Activated naive CD4-positive, alpha-beta T cell treated with anti-CD3 and anti-CD28 coated beads, Interleukin-2, amount 50 U/mL, for 24 hours (primary cell): ENCODE results near the gene CC2D2B.
"Not testable (repeated sequence)": the region's sequence is repeated elsewhere in the genome, so short reads cannot be mapped to it uniquely, and the experiment has no call there.

Experiments
- H3K27ac Mint-ChIP-seq: one replicate; pipeline ENCODE4 v1.8.0; 2021; ENCODE audit warnings: mild to moderate bottlenecking, mixed read lengths
- H3K27me3 Mint-ChIP-seq: one replicate; pipeline ENCODE4 v1.8.0; 2021; ENCODE audit warnings: mixed read lengths
- H3K36me3 Mint-ChIP-seq: one replicate; pipeline ENCODE4 v1.8.0; 2021; ENCODE audit warnings: mixed read lengths
- H3K4me1 Mint-ChIP-seq: one replicate; pipeline ENCODE4 v1.8.0; 2021; ENCODE audit warnings: mixed read lengths
- H3K4me3 Mint-ChIP-seq: one replicate; pipeline ENCODE4 v1.8.0; 2021; ENCODE audit warnings: mild to moderate bottlenecking, mixed read lengths
- H3K9me3 Mint-ChIP-seq: one replicate; pipeline ENCODE4 v1.8.0; 2021; ENCODE audit warnings: mixed read lengths

Gene CC2D2B

GRCh38 chr10:96038476-96039387 is 131.0 kb downstream of the CC2D2B start:
- no peak overlapping the region for H3K4me3 Mint-ChIP-seq
- H3K4me1 Mint-ChIP-seq, result peaks cover 9% of the 10 kb centered on the region
- peaks cover 26% of the 10 kb centered on the region for H3K27me3 Mint-ChIP-seq
- H3K9me3 Mint-ChIP-seq, result no peaks in the 10 kb centered on the region
- peaks cover 7% of the 10 kb centered on the region for H3K36me3 Mint-ChIP-seq
- no peak overlapping the region for H3K27ac Mint-ChIP-seq

DNA sequence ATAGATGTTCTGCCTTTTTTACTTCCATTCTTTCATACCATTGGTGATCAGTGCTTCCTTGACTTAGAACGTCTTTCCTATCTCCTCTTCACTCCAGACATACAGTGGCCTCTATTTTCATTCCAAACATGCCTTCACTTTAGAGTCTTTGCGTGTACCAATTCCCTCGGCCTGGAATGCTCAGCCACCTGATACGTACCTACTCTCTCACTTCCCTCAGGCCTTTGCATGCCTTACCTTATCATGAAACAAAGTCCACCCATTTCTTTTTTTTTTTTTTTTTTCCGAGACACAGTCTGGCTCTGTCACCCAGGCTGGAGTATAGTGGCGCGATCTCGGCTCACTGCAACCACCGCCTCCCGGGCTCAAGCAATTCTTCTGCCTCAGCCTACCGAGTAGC is 133.4 kb downstream of the CC2D2B start:
- no peak overlapping the region for H3K4me3 Mint-ChIP-seq
- no peaks in the 10 kb centered on the region for H3K9me3 Mint-ChIP-seq
- peaks cover 12% of the 10 kb centered on the region for H3K36me3 Mint-ChIP-seq
- peaks cover 20% of the 10 kb centered on the region for H3K27me3 Mint-ChIP-seq
- no peak overlapping the region for H3K27ac Mint-ChIP-seq
- H3K4me1 Mint-ChIP-seq, result peaks cover 26% of the 10 kb centered on the region

- Mint-ChIP-seq H3K4me1 (peaks cover 43% of the 10 kb centered on the region), H3K27me3 (peaks cover 7% of the 10 kb centered on the region), H3K4me3 (peak within 1 kb of the TSS; percentile 97), H3K9me3 (no peaks in the 10 kb centered on the region), H3K27ac (peak within 1 kb of the TSS; percentile 96), H3K36me3 (peaks cover 14% of the 10 kb centered on the region)
These were observed 135.5 kb downstream of the CC2D2B start, which contains the start of gene CCNJ for GRCh38 chr10:96043033-96043892. Gene CCNJ (plus strand): TSS chr10:96043583. CDS start chr10:96044394, 811 bp downstream.

GRCh38 chr10:96043893-96044715 is 136.3 kb downstream of the CC2D2B start:
- Mint-ChIP-seq H3K36me3 (peaks cover 15% of the 10 kb centered on the region), H3K4me3 (peak overlapping the region; percentile 97), H3K4me1 (peaks cover 51% of the 10 kb centered on the region), H3K27ac (peak overlapping the region; percentile 60), H3K27me3 (no peaks in the 10 kb centered on the region), H3K9me3 (no peaks in the 10 kb centered on the region)

DNA sequence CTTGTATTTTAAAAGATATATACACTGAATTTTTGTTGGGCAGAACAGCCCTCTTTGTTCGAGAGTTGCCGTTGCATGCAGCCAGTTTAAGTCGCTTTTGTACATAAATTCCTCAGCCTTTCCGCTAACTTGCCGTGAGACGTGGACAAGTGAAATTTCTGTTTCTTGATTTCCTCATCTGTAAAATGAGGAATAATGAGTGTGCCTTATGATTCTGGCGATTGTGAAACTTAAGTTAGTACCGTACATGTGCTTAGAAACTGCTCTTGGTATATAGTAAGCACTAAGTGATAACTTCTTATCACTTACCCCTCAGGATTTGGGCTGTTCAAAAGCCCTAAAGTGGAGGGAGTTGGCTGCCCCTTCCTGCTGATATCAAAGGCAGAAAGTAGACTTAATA is 137.0 kb downstream of the CC2D2B start:
- Mint-ChIP-seq H3K9me3 (no peaks in the 10 kb centered on the region), H3K36me3 (peaks cover 19% of the 10 kb centered on the region), H3K4me1 (peaks cover 57% of the 10 kb centered on the region), H3K4me3 (peak overlapping the region; percentile 97), H3K27me3 (no peaks in the 10 kb centered on the region), H3K27ac (peak overlapping the region; percentile 81)

GRCh38 chr10:96046546-96046945 is 138.8 kb downstream of the CC2D2B start:
- Mint-ChIP-seq H3K27ac (no peak overlapping the region), H3K36me3 (peaks cover 19% of the 10 kb centered on the region), H3K4me1 (peaks cover 64% of the 10 kb centered on the region), H3K27me3 (no peaks in the 10 kb centered on the region), H3K4me3 (peak overlapping the region; percentile 97), H3K9me3 (no peaks in the 10 kb centered on the region)

DNA sequence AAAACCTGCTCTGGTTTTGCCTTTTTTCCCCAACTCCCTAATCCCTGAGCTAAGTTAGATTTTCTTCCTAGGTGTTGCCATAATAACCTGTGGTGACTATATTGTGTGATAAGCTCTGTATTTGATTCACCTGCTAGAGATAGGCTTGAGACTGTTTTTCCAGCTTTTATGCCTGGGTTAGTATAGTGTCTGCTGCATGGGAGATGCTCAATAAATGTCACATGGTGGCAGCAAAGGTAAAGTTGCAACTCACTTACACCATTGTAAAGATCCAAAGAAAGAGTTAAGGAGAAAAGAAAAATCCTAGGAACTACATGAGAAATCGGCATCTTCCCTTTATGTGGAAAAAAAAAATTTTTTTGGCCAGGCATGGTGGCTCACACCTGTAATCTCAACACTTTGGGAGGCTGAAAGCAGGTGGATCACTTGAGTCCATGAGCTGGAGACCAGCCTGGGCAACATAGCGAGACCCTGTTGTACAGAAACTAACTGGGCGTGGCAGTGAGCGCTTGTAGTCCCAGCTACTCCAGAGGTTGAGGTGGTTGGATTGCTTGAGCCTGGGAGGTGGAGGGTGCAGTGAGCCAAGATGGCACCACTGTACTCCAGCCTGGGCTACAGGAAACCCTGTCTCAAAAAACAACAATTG is 139.4 kb downstream of the CC2D2B start:
- Mint-ChIP-seq H3K27ac (no peak overlapping the region), H3K4me1 (peaks cover 69% of the 10 kb centered on the region), H3K36me3 (peaks cover 24% of the 10 kb centered on the region)

DNA sequence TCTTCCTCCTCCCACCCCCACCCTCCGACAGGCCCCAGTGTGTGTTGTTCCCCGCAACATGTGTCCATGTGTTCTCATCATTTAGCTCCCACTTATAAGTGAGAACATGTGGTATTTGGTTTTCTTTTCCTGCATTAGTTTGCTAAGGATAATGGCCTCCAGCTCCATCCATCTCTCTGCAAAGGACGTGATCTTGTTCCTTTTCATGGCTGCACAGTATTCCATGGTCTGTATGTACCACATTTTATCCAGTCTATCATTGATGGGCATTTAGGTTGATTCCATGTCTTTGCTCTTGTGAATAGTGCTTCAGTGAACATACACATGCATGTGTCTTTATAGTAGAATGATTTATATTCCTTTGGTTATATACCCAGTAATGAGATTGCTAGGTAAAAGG is 140.2 kb downstream of the CC2D2B start:
- Mint-ChIP-seq H3K4me1 (peaks cover 69% of the 10 kb centered on the region), H3K36me3 (peaks cover 29% of the 10 kb centered on the region)
- not testable (repeated sequence) for H3K27me3 Mint-ChIP-seq, H3K27ac Mint-ChIP-seq, H3K4me3 Mint-ChIP-seq, H3K9me3 Mint-ChIP-seq

More for the DNA sequence above, 139.4 kb downstream of the CC2D2B start:
- H3K9me3 Mint-ChIP-seq, result no peaks in the 10 kb centered on the region
- H3K27me3 Mint-ChIP-seq, result no peaks in the 10 kb centered on the region
- no peak overlapping the region for H3K4me3 Mint-ChIP-seq

DNA sequence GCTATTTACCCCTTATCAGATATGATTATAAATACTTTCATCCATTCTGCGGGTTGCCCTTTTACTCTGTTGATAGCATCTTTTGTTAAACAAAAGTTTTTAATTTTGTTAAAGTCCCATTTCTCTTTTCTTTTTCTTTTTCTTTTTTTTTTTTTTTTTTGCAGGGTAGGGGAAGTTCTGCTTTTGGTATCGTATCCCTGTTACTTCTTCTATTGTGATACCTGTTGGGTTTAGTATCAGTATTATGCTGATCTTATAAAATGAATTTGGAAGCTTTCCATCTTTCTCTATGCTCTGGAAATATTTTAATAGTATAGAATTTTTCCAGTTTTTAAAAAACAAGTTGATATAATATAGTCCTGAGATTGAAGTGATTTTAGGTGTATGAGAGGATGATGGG is 141.6 kb downstream of the CC2D2B start:
- H3K4me1 Mint-ChIP-seq, result peaks cover 74% of the 10 kb centered on the region
- H3K36me3 Mint-ChIP-seq, result peaks cover 32% of the 10 kb centered on the region
- H3K9me3 Mint-ChIP-seq, result no peaks in the 10 kb centered on the region
- no peak overlapping the region for H3K4me3 Mint-ChIP-seq
- no peaks in the 10 kb centered on the region for H3K27me3 Mint-ChIP-seq
- H3K27ac Mint-ChIP-seq, result no peak overlapping the region

DNA sequence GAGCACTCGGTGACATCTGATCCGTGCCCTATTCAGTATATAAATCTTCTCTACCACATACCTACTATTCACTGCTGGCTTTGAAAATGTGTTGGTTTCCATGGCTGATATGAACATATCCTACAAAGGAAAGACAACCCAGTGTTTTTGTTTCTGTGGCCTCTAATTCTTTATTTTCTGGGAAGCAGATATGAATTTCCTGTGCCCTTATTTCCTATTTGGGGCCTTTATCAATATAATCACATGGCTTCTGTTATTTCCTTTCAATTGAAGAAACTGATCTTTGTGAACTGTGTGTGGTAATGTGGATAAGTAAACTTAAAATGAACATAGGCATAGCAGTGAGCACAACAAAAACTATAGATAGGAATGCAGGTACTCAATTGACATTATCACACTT is 146.2 kb downstream of the CC2D2B start:
- Mint-ChIP-seq H3K36me3 (peaks cover 29% of the 10 kb centered on the region), H3K4me3 (no peak overlapping the region), H3K27me3 (no peaks in the 10 kb centered on the region), H3K27ac (no peak overlapping the region), H3K4me1 (peaks cover 32% of the 10 kb centered on the region), H3K9me3 (no peaks in the 10 kb centered on the region)

GRCh38 chr10:96056787-96057186 is 149.0 kb downstream of the CC2D2B start:
- no peaks in the 10 kb centered on the region for H3K9me3 Mint-ChIP-seq
- no peak overlapping the region for H3K4me3 Mint-ChIP-seq
- H3K27ac Mint-ChIP-seq, result no peak overlapping the region
- H3K4me1 Mint-ChIP-seq, result peaks cover 16% of the 10 kb centered on the region
- H3K36me3 Mint-ChIP-seq, result peaks cover 30% of the 10 kb centered on the region
- no peaks in the 10 kb centered on the region for H3K27me3 Mint-ChIP-seq

DNA sequence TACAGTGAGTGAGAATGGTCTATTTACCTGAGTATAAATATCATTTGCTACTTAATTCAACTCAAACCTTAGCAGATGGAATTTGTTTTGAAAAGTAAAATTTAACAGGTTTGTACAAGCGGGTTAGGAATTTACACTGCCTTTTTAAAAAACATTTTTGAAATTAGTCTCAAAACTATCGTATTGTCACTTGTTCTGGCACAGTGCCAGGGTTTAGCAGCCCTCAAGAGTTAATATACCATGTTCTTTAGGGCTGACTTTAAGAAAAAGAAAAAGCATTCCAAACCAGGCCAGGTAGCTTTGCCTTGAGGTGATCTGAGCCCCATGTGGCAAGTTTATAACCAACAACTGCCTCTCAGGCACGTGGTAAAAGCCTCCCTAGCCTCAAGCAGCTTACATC is 153.5 kb downstream of the CC2D2B start:
- Mint-ChIP-seq H3K9me3 (no peaks in the 10 kb centered on the region), H3K4me3 (no peak overlapping the region), H3K4me1 (peaks cover 3% of the 10 kb centered on the region), H3K27me3 (no peaks in the 10 kb centered on the region), H3K36me3 (peaks cover 31% of the 10 kb centered on the region), H3K27ac (no peak overlapping the region)

- Mint-ChIP-seq H3K4me1 (peaks cover 8% of the 10 kb centered on the region), H3K4me3 (no peak overlapping the region), H3K36me3 (peaks cover 9% of the 10 kb centered on the region), H3K9me3 (no peaks in the 10 kb centered on the region), H3K27ac (no peak overlapping the region), H3K27me3 (no peaks in the 10 kb centered on the region)
These were observed 164.9 kb downstream of the CC2D2B start for GRCh38 chr10:96072674-96073073.

GRCh38 chr10:96073722-96074121 is 165.9 kb downstream of the CC2D2B start:
- Mint-ChIP-seq H3K27me3 (no peaks in the 10 kb centered on the region), H3K4me1 (peaks cover 8% of the 10 kb centered on the region), H3K36me3 (peaks cover 9% of the 10 kb centered on the region), H3K4me3 (no peak overlapping the region), H3K27ac (no peak overlapping the region), H3K9me3 (no peaks in the 10 kb centered on the region)

DNA sequence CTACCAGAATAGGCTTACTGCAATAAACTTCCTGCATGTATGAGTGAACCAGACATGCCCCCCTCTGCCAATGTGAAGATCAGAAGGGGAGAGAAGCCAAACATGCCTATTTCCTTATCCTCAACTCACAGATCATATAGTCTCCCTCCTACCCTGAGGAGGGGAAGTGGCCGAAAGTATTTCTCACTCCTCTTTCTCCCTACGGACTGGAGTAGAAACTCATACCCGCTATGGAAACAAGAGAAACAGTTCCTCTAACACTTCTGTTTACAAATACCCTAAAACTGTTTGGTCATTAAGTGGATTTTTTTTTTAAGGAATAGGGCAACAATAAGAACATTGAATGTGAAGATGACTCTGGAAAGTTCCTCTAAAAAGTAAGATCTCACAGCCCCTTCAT is 167.0 kb downstream of the CC2D2B start:
- Mint-ChIP-seq H3K27me3 (no peaks in the 10 kb centered on the region), H3K4me3 (no peak overlapping the region), H3K4me1 (peaks cover 8% of the 10 kb centered on the region), H3K27ac (no peak overlapping the region), H3K36me3 (peaks cover 10% of the 10 kb centered on the region), H3K9me3 (no peaks in the 10 kb centered on the region)
